Trophoblast cell (in vitro differentiated cells and primary cell): ENCODE data around the gene PDZD7.

Experiments
- DNase-seq, 2 donors: peaks; one replicate each; pipeline ENCODE4 v3.0.0-alpha.2; 2016
- H2AFZ ChIP-seq: 2 replicates; pipeline ENCODE4 v1.6.1; 2013; ENCODE audit warnings: low read length, moderate library complexity, mild to moderate bottlenecking; ENCODE audit not compliant: insufficient read depth, poor library complexity
- H2AK5ac ChIP-seq: 2 replicates; pipeline ENCODE4 v1.6.1; 2013; ENCODE audit warnings: mild to moderate bottlenecking, low read length
- H2BK120ac ChIP-seq: 2 replicates; pipeline ENCODE4 v1.6.1; 2013; ENCODE audit warnings: low read length, mild to moderate bottlenecking, moderate library complexity; ENCODE audit not compliant: insufficient read depth, poor library complexity
- H2BK12ac ChIP-seq: 2 replicates; pipeline ENCODE4 v1.6.1; 2013; ENCODE audit warnings: mild to moderate bottlenecking, low read length, moderate library complexity
- H2BK5ac ChIP-seq: 2 replicates; pipeline ENCODE4 v1.6.1; 2013; ENCODE audit warnings: low read length, low read depth, moderate library complexity, mild to moderate bottlenecking; ENCODE audit not compliant: poor library complexity
- H3K14ac ChIP-seq: 2 replicates; pipeline ENCODE4 v1.6.1; 2013; ENCODE audit warnings: mild to moderate bottlenecking, low read length
- H3K18ac ChIP-seq: 2 replicates; pipeline ENCODE4 v1.6.1; 2013; ENCODE audit warnings: mild to moderate bottlenecking, low read length
- H3K23ac ChIP-seq: 2 replicates; pipeline ENCODE4 v1.6.1; 2013; ENCODE audit warnings: low read length
- H3K27ac ChIP-seq: 2 replicates; pipeline ENCODE4 v1.5.1; 2013; ENCODE audit warnings: low read depth, mild to moderate bottlenecking, inconsistent platforms, low read length, moderate library complexity
- H3K27me3 ChIP-seq: 2 replicates; pipeline ENCODE4 v1.6.1; 2013; ENCODE audit warnings: inconsistent platforms, mild to moderate bottlenecking, low read length, moderate library complexity; ENCODE audit not compliant: insufficient read depth
- H3K36me3 ChIP-seq, 2 experiments: 1 replicate in 1 of 2; 2 replicates in 1 of 2; pipeline ENCODE4 v1.6.1; 2013; ENCODE audit warnings: low read length in 2 of 2, mild to moderate bottlenecking in 2 of 2, moderate library complexity in 1 of 2; ENCODE audit not compliant: insufficient read depth in 2 of 2, control insufficient read depth in 1 of 2
- H3K4ac ChIP-seq: 2 replicates; pipeline ENCODE4 v1.6.1; 2013; ENCODE audit warnings: low read depth, mild to moderate bottlenecking, low read length, moderate library complexity
- H3K4me1 ChIP-seq, 2 experiments: 1 replicate in 1 of 2; 2 replicates in 1 of 2; pipeline ENCODE4 v1.6.1; 2013; ENCODE audit warnings: low read length in 2 of 2, mild to moderate bottlenecking in 2 of 2, moderate library complexity in 1 of 2; ENCODE audit not compliant: insufficient read depth in 2 of 2, control insufficient read depth in 1 of 2
- H3K4me2 ChIP-seq: 2 replicates; pipeline ENCODE4 v1.6.1; 2013; ENCODE audit warnings: inconsistent platforms, mild to moderate bottlenecking, low read length, moderate library complexity
- H3K4me3 ChIP-seq: 2 replicates; pipeline ENCODE4 v1.5.1; 2013; ENCODE audit warnings: mild to moderate bottlenecking, low read depth, low read length, inconsistent platforms
- H3K79me1 ChIP-seq: one replicate; pipeline ENCODE4 v1.6.1; 2013; ENCODE audit warnings: low read length
- H3K79me2 ChIP-seq: 2 replicates; pipeline ENCODE4 v1.6.1; 2013; ENCODE audit warnings: low read length, mild to moderate bottlenecking; ENCODE audit not compliant: control insufficient read depth, insufficient read depth, poor library complexity
- H3K9ac ChIP-seq: 2 replicates; pipeline ENCODE4 v1.6.1; 2013; ENCODE audit warnings: mild to moderate bottlenecking, low read length
- H3K9me3 ChIP-seq: 2 replicates; pipeline ENCODE4 v1.6.1; 2013; ENCODE audit warnings: low read depth, mild to moderate bottlenecking, control low read depth, inconsistent platforms, low read length; ENCODE audit not compliant: insufficient read depth
- H4K12ac ChIP-seq: 2 replicates; pipeline ENCODE4 v1.6.1; 2013; ENCODE audit warnings: low read depth, mild to moderate bottlenecking, low read length, moderate library complexity
- H4K8ac ChIP-seq: 2 replicates; pipeline ENCODE4 v1.6.1; 2013; ENCODE audit warnings: low read depth, mild to moderate bottlenecking, low read length, moderate library complexity
- H4K91ac ChIP-seq: one replicate; pipeline ENCODE4 v1.6.1; 2013; ENCODE audit warnings: low read depth, mild to moderate bottlenecking, low read length, moderate library complexity
- WGBS: extraction: QIAGEN DNeasy Blood & Tissue Kit; methylation state at CpG from one replicate; pipeline ENCODE4 v1.1.7; 2013; ENCODE audit warnings: missing lambda C conversion rate; ENCODE audit not compliant: insufficient read length, insufficient coverage; ENCODE audit errors: extremely low coverage; 5-methylcytosine and 5-hydroxymethylcytosine counted together

PDZD7 gene

DNA sequence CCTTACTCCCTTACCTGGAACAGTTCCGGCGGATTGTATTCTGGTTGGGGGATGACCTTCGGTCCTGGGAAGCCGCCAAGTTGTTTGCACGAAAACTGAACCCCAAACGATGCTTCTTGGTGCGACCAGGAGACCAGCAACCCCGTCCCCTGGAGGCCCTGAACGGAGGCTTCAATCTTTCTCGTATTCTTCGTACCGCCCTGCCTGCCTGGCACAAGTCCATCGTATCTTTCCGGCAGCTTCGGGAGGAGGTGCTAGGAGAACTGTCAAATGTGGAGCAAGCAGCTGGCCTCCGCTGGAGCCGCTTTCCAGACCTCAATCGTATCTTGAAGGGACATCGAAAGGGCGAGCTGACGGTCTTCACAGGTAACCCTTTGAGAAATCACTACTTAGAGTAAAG lies 41.8 kb downstream of the PDZD7 start:
- Histone ChIP-seq H2AK5ac (no peak overlapping the region), H3K4me1 (peaks cover 9 to 10% of the 10 kb centered on the region in 2 experiments), H3K23ac (no peak overlapping the region), H3K4me3 (no peak overlapping the region), H3K4ac (no peak overlapping the region), H2BK120ac (no peak overlapping the region), H4K91ac (no peak overlapping the region), H3K4me2 (no peak overlapping the region), H2BK5ac (no peak overlapping the region), H3K79me2 (peaks cover 6% of the 10 kb centered on the region), H3K27ac (no peak overlapping the region), H3K9ac (no peak overlapping the region), H3K9me3 (no peaks in the 10 kb centered on the region), H4K12ac (no peak overlapping the region), H2BK12ac (no peak overlapping the region), H3K79me1 (peaks cover 5% of the 10 kb centered on the region), H3K18ac (no peak overlapping the region), H2AFZ (no peak overlapping the region), H4K8ac (no peak overlapping the region), H3K36me3 (peaks cover 34 to 43% of the 10 kb centered on the region in 2 experiments), H3K14ac (no peak overlapping the region), H3K27me3 (no peaks in the 10 kb centered on the region)
- no CpG with 5 or more reads among the region's 21 CpGs for WGBS
- DNase-seq = no peak

GRCh38 chr10:100988166-100988565 lies 42.8 kb downstream of the PDZD7 start:
- H2AFZ ChIP-seq = no peak overlapping the region
- no peaks in the 10 kb centered on the region for H3K9me3 ChIP-seq
- H3K79me1 ChIP-seq = peaks cover 5% of the 10 kb centered on the region
- no peak overlapping the region for H2BK5ac ChIP-seq
- no peak overlapping the region for H4K12ac ChIP-seq
- peaks cover 9 to 10% of the 10 kb centered on the region in 2 experiments for H3K4me1 ChIP-seq
- H4K91ac ChIP-seq = no peak overlapping the region
- H3K4me3 ChIP-seq = peak overlapping the region; percentile 99
- peaks cover 31 to 43% of the 10 kb centered on the region in 2 experiments for H3K36me3 ChIP-seq
- peak overlapping the region; percentile 44 for H3K9ac ChIP-seq
- H4K8ac ChIP-seq = peak overlapping the region; percentile 100
- no peak overlapping the region for H3K23ac ChIP-seq
- no peak for DNase-seq
- H3K4me2 ChIP-seq = peak overlapping the region; percentile 82
- WGBS = no CpG with 5 or more reads among the region's 10 CpGs
- no peak overlapping the region for H2AK5ac ChIP-seq
- H3K79me2 ChIP-seq = peaks cover 6% of the 10 kb centered on the region
- H2BK120ac ChIP-seq = no peak overlapping the region
- H3K14ac ChIP-seq = no peak overlapping the region
- H3K27ac ChIP-seq = no peak overlapping the region
- no peaks in the 10 kb centered on the region for H3K27me3 ChIP-seq
- no peak overlapping the region for H2BK12ac ChIP-seq
- no peak overlapping the region for H3K18ac ChIP-seq
- peak overlapping the region; percentile 22 for H3K4ac ChIP-seq

DNA sequence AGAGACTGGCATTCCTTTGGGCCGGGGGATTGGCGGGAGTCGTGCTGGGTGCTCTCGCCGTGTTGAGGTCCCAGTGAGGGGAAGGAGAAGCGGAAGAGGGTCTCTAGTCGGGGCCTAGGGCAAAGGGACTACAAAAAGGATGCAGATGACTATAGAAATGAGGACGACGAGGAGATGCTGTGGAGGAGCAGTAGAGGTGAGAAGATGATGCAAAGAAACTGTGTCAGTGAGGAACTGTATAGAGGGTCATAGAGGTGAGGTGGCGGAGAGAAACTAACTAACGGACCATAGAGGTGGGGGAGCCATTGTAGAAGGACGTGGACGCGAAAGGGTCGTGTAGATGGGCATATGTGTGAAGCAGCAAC lies 43.3 kb downstream of the PDZD7 start:
- Histone ChIP-seq H2BK120ac (no peak overlapping the region), H3K23ac (no peak overlapping the region), H3K9ac (peak overlapping the region; percentile 44), H3K4ac (peak overlapping the region; percentile 22), H3K79me2 (peaks cover 6% of the 10 kb centered on the region), H3K27ac (no peak overlapping the region), H2BK5ac (no peak overlapping the region), H3K14ac (peak overlapping the region; percentile 21), H3K4me1 (peaks cover 9 to 10% of the 10 kb centered on the region in 2 experiments), H3K9me3 (no peaks in the 10 kb centered on the region), H2AK5ac (no peak overlapping the region), H3K27me3 (no peaks in the 10 kb centered on the region), H3K4me3 (peak overlapping the region; percentile 99), H3K79me1 (peaks cover 5% of the 10 kb centered on the region), H4K12ac (no peak overlapping the region), H3K18ac (peak overlapping the region; percentile 15), H4K91ac (peak overlapping the region; percentile 22), H3K36me3 (peaks cover 31 to 43% of the 10 kb centered on the region in 2 experiments), H3K4me2 (peak overlapping the region; percentile 82), H2BK12ac (no peak overlapping the region), H4K8ac (peak overlapping the region; percentile 100), H2AFZ (peak overlapping the region; percentile 96)
- WGBS = no CpG with 5 or more reads among the region's 15 CpGs
- DNase-seq = no peak

- no CpG with 5 or more reads among the region's 75 CpGs for WGBS
Measured at GRCh38 chr10:100986952-100987684, 43.8 kb downstream of the PDZD7 start, which contains the start of the genes MRPL43 and TWNK. Gene MRPL43, minus strand, starts transcription at chr10:100987497. Its CDS starts 54 bp downstream, at chr10:100987443. Gene TWNK, plus strand, starts transcription at chr10:100987543. Its CDS starts 668 bp downstream, at chr10:100988211.

More at GRCh38 chr10:100986952-100987684, 43.8 kb downstream of the PDZD7 start, which contains the start of the genes MRPL43 and TWNK:
- H2AFZ ChIP-seq = peak within 1 kb of the TSS; percentile 96
- H3K18ac ChIP-seq = peak within 1 kb of the TSS; percentile 96
- H3K4me1 ChIP-seq = peaks cover 9 to 10% of the 10 kb centered on the region in 2 experiments
- H3K9me3 ChIP-seq = no peaks in the 10 kb centered on the region
- H4K91ac ChIP-seq = peak within 1 kb of the TSS; percentile 96
- H3K36me3 ChIP-seq = peaks cover 31 to 43% of the 10 kb centered on the region in 2 experiments
- H4K8ac ChIP-seq = peak within 1 kb of the TSS; percentile 100
- H2AK5ac ChIP-seq = peak within 1 kb of the TSS; percentile 6
- H3K4me2 ChIP-seq = peak within 1 kb of the TSS; percentile 82
- peak; percentile 80 to 85 for DNase-seq
- no peak within 1 kb of the TSS for H3K23ac ChIP-seq
- H3K79me1 ChIP-seq = peaks cover 5% of the 10 kb centered on the region
- peak within 1 kb of the TSS; percentile 92 for H3K4ac ChIP-seq
- H4K12ac ChIP-seq = peak within 1 kb of the TSS; percentile 96
- H3K27me3 ChIP-seq = no peaks in the 10 kb centered on the region
- H2BK120ac ChIP-seq = peak within 1 kb of the TSS; percentile 86
- H3K79me2 ChIP-seq = peaks cover 6% of the 10 kb centered on the region
- peak within 1 kb of the TSS; percentile 95 for H3K14ac ChIP-seq
- peak within 1 kb of the TSS; percentile 99 for H3K4me3 ChIP-seq
- peak within 1 kb of the TSS; percentile 85 for H2BK5ac ChIP-seq
- peak within 1 kb of the TSS; percentile 77 for H3K27ac ChIP-seq
- no peak within 1 kb of the TSS for H2BK12ac ChIP-seq
- peak within 1 kb of the TSS; percentile 97 for H3K9ac ChIP-seq
